ENCODE results near the gene SH3RF2.
A peak's percentile ranks its signal among the peaks of the same experiment; 100 is the strongest.

The SH3RF2 gene

DNA sequence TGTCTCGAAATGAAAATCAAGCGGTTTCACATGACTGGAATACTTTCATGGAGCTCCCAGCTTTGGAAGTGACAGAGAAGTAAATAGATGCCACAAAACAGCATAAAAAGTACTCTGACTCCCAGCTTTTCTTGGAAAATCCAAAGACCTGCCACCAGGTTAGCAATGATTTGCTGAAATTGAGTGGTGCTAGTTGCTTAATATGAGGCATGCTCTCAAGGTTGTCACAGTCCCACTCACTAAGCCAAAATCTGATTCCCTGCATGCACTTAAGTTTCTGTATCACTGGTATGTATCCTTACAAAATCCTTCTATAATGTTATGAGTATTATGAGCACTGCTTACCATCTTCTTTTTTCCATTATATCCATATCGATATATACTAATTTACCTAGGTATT lies 13.0 kb upstream of the SH3RF2 start:
- DNase-seq, result no peak

GRCh38 chr5:145924849-145925248 lies 11.5 kb upstream of the SH3RF2 start:
- no peak for DNase-seq

GRCh38 chr5:145925353-145925752 lies 11.0 kb upstream of the SH3RF2 start:
- no peak for DNase-seq

DNA sequence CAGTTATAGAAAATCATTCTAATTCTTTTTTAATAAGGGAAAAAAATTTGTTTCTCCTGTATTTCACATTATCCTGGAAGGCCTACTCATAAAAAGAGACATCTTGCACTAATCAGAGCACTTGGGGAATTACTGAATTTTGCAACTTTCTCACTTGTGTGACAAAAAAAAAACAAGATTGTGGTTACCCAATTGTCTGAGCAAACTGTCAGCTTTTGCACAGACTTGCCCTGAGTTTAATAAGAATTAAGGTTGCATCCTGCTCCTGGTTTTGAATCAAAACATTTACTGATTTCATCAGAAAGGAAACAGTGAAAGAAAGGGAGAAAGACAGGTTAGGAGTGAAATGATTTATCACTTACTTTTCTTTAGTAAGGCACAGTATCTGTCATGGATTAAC lies 10.6 kb upstream of the SH3RF2 start:
- no peak for DNase-seq

GRCh38 chr5:145931718-145932117 lies 4.7 kb upstream of the SH3RF2 start:
- DNase-seq, result no peak

DNA sequence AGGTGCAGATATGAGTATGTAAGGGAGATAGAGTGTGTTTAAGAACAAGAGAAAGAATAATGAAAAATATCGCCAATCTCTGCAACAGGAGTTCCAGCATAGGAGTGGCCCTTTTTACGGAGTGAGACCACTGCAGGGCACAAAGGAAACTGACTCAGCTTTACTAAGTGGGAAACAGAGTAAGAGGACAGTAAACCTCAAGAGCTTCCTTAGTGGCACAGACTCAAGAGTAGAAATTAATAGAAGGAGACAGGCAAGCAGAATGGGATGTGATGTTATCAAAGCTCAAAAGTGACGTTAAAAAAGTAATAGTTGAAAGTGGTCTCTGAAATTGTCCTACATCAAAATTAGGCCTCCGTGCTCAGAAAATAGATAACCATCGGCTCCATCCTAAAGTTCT lies 2.1 kb upstream of the SH3RF2 start:
- DNase-seq, result no peak

GRCh38 chr5:145937432-145938250 lies 1.3 kb downstream of the SH3RF2 start:
- no peak for DNase-seq

- DNase-seq, result no peak
Observed at GRCh38 chr5:145938776-145939539, 2.6 kb downstream of the SH3RF2 start.

GRCh38 chr5:145939540-145940065 lies 3.2 kb downstream of the SH3RF2 start:
- DNase-seq, result no peak

DNA sequence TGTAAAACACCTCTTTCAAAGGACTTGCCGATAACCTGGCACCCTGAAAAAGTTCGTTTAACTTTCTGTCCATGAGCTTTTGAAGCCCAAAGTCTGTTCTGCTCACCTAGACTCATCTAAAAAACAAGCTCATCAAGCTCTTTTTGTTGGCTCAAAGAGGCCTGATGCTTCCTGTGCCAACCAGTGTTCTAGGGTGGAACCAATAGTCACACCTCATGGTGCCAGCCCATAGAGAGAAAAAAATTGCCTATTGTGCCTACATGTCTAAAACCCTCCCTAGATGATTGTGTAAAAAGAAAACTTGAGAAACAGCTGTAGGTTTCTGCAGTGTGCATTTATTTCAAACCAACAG lies 4.7 kb downstream of the SH3RF2 start:
- no peak for DNase-seq

GRCh38 chr5:145941448-145942130 lies 5.2 kb downstream of the SH3RF2 start:
- peak; percentile 49 for DNase-seq

DNA sequence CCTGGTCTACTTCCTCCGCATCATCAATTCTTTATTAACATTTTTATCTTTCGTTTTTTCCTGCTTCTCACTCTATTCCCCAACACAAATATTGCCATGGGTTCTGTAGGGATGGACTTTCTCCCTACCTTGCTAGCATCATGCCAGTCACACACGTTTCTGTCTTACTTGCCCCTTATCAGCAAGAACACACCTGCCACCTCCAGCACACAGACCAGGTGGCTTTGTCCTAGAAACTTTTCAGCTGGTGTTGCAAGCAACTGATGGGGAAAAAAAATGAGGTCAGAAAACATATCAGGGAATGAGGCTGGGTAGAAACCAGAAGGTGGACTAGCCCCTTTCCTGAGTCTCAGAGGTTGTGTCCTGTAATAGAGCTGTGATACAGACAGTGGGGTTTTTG lies 5.8 kb downstream of the SH3RF2 start:
- DNase-seq, result no peak

GRCh38 chr5:145942749-145943148 lies 6.4 kb downstream of the SH3RF2 start:
- DNase-seq, result no peak

GRCh38 chr5:145943674-145944121 lies 7.3 kb downstream of the SH3RF2 start:
- peak; percentile 72 for DNase-seq

DNA sequence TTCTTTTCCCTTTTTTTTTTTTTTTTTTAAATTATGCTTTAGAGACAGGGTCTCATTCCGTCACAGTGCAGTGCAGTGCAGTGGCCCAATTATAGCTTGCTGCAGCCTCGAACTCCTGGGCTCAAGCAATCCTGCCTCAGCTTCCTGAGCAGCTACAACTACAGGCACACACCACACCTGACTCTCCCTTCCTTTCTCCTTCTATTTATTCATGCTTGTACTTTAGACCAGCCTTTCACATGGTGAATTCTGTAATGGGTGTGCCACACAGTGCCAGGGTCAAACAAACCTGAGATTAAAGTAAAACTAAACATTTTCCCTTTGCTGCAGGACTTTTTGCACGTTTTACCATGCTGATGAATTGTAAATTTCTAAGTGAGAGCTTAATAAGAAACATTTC lies 8.0 kb downstream of the SH3RF2 start:
- no peak for DNase-seq

- no peak for DNase-seq
Observed at GRCh38 chr5:145945620-145946111, 9.3 kb downstream of the SH3RF2 start.

DNA sequence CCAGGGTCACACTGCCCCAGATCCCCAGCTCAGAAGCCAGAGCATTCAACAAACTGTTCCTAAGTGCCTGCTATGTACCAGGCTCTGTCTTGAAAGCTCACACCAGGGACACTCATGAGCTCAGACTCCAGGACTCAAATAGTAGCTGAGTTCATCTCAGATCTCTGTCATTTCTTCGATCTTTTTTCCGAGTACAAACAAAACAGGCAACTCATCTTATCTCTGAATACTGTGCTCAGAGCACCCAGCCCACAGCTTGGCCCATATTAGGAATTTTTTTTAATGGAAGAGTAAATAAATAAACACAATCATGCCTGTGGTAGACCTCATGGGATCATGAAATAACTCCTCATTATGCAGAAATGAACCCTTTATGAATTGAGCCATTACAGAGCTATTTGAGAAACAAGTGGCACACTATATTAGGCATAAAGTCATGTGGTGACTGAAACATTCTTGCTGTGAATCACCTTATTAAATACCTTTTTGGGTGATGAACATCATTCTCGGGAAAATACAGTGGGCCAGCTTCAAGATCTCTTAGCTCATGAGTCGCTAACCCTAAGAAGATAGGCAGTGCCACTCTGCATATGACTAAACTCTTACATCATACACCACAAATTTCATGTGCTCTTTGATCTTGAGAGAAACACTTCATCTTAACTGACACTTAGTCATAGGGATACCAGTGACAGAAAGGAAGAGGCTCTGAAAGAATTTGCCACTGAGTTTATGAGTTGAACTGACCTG lies 9.9 kb downstream of the SH3RF2 start:
- peak; percentile 60 for DNase-seq

DNA sequence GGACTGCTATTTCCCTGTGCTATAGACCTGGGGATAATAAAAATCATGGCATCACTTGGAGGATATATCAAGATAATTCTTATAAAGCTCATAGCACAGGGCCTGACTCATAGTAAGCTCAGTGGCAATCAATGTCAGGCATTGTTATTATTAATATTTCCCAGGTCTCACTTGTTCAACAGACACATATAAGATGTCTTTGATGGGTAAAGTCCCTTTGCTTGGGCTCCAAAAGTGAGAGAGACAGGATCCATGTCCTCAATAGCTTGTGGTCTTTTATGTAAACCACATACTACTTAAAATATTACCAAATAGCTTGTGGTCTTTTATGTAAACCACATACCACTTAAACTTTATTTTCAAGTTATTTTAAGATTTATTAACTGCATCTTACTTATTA lies 11.2 kb downstream of the SH3RF2 start:
- DNase-seq, result peak; percentile 41

DNA sequence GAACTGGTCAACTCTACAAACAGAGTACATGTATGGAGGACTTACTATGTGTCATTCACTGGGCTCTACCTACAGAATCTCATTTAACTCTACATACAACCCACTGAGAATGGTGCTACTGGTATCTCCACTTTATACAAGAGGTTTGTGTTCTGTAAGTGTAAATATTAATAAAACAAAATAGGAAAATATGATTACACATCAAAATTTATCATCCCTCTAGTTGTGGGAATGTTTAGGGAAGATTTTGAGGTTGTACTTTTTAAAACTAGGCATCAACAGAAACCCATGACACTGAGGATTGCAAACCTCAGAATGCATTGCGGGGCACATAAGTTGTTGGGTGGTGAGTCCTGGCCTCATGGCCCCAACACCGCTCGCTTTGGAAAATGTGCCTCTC lies 11.7 kb downstream of the SH3RF2 start:
- no peak for DNase-seq

DNA sequence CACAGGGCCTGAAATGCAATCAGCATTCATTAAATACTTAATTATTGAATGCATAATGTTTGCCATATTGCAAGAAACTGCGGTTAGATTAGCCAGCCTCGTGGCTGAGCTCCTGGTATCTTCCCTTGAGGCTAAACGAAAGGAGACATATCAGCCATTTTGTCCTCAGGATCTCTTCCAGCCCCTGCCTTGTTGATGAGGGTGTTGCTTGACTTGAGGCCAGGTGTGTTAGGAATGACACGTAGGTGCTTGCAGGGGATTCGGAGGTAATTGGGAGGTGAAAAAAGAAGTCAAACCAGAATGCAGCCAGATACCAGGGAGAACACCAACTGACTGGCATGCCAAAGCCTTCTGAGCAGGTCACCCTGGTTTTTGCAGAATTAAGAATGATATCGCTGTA lies 12.5 kb downstream of the SH3RF2 start:
- DNase-seq, result no peak

DNA sequence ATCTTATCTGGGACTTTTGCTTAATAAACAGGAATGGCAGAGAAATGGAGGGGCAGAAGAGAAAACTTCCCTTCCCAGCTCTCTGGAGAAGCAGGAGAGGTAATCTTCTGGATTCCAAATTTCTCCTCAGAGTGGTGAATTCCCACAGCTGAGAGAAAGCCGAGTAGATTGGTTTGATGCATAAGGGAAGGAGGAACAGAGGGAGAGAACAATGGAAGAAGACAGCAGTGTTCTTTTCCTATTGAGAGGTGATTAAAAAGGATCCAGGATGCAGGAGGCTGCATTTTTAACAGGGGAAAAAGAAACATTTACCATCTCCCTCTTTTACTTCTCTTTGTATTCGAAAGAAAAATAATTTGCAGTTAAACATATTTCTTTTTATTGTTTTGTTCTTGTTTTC lies 13.1 kb downstream of the SH3RF2 start:
- no peak for DNase-seq

DNA sequence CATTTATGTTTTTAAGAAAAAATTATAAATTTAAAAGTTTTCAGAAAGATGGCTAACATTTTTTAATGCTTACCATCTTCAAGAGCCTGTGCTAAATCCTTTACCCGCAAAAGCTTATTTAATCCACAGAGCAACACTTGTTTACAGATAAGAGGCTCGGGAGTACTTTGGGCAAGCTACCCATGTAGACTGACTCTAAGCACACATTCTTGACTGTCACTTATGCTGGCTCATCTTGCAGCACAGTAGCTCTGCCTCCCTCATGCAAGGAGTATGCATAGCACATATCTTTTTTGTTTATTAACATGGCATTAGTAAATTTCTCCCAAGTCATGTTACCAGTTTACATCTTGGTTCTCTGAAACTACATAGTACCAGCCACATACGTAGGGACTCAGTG lies 14.7 kb downstream of the SH3RF2 start:
- no peak for DNase-seq

- DNase-seq, result no peak
Observed at GRCh38 chr5:145953202-145953601, 16.8 kb downstream of the SH3RF2 start.
